Stimulated activated naive B cell treated with anti-CD40 and anti-IgM and Interleukin-4, amounts not matched to agents 10 μg/mL and 1 μg/mL and 100 μg/mL, for 72 hours (primary cell): Measurements from ENCODE around the gene DBI.
A peak's percentile ranks its signal among the peaks of the same experiment; 100 is the strongest.

Experiments
- ATAC-seq, 2 donors: fragments of 150-1000 bp; cut with Tn5 transposase; replicated peaks; 2 replicates each; pipeline ENCODE4 v1.10.0; 2021; ENCODE audit warnings: moderate library complexity in 1 of 2
- DNase-seq: peaks from one replicate; pipeline ENCODE4 v3.0.0; 2021
- H3K27ac Mint-ChIP-seq: one replicate; pipeline ENCODE4 v1.8.0; 2022; ENCODE audit warnings: mild to moderate bottlenecking, mixed read lengths
- H3K27me3 Mint-ChIP-seq, 2 donors: one replicate each; pipeline ENCODE4 v1.8.0; 2022; ENCODE audit warnings: mixed read lengths in 2 of 2
- H3K36me3 Mint-ChIP-seq, 2 donors: one replicate each; pipeline ENCODE4 v1.8.0; 2022; ENCODE audit warnings: mixed read lengths in 2 of 2, mild to moderate bottlenecking in 1 of 2
- H3K4me1 Mint-ChIP-seq, 2 donors: one replicate each; pipeline ENCODE4 v1.8.0; 2022; ENCODE audit warnings: mixed read lengths in 2 of 2, mild to moderate bottlenecking in 1 of 2
- H3K4me3 Mint-ChIP-seq, 2 donors: one replicate each; pipeline ENCODE4 v1.8.0; 2022; ENCODE audit warnings: mild to moderate bottlenecking in 2 of 2, mixed read lengths in 2 of 2, moderate library complexity in 1 of 2
- H3K9me3 Mint-ChIP-seq, 2 donors: one replicate each; pipeline ENCODE4 v1.8.0; 2022; ENCODE audit warnings: mixed read lengths in 2 of 2, mild to moderate bottlenecking in 1 of 2

Gene DBI

GRCh38 chr2:119341684-119342083 lies 25.1 kb upstream of the DBI start:
- Mint-ChIP-seq H3K4me3 (no peak overlapping the region), H3K9me3 (no peaks in the 10 kb centered on the region), H3K27ac (no peak overlapping the region), H3K27me3 (no peaks in the 10 kb centered on the region), H3K36me3 (no peaks in the 10 kb centered on the region), H3K4me1 (peaks cover 16 to 27% of the 10 kb centered on the region in 2 donors)
- DNase-seq (no peak), ATAC-seq (no peak)

GRCh38 chr2:119349289-119349688 lies 17.5 kb upstream of the DBI start:
- no peaks in the 10 kb centered on the region for H3K27me3 Mint-ChIP-seq
- DNase-seq, result no peak
- peaks cover 8 to 9% of the 10 kb centered on the region in 2 donors for H3K4me1 Mint-ChIP-seq
- no peak for ATAC-seq
- no peak overlapping the region for H3K4me3 Mint-ChIP-seq
- H3K27ac Mint-ChIP-seq, result no peak overlapping the region
- H3K36me3 Mint-ChIP-seq, result peaks cover 3 to 14% of the 10 kb centered on the region in 2 donors
- no peaks in the 10 kb centered on the region for H3K9me3 Mint-ChIP-seq

GRCh38 chr2:119350311-119350998 lies 16.3 kb upstream of the DBI start:
- Mint-ChIP-seq H3K4me1 (peaks cover 10 to 11% of the 10 kb centered on the region in 2 donors), H3K27ac (no peak overlapping the region), H3K9me3 (no peaks in the 10 kb centered on the region), H3K36me3 (peaks cover 3 to 19% of the 10 kb centered on the region in 2 donors), H3K4me3 (no peak overlapping the region), H3K27me3 (no peaks in the 10 kb centered on the region)
- DNase-seq (no peak), ATAC-seq (no peak)

- ATAC-seq, result peak; percentile 86 to 91
- Mint-ChIP-seq H3K4me1 (peaks cover 21 to 29% of the 10 kb centered on the region in 2 donors), H3K27ac (peak overlapping the region; percentile 82), H3K9me3 (peaks cover 2 to 4% of the 10 kb centered on the region in 2 donors), H3K4me3 (no peak overlapping the region), H3K36me3 (peaks cover 6 to 23% of the 10 kb centered on the region in 2 donors), H3K27me3 (no peaks in the 10 kb centered on the region)
- DNase-seq, result peak; percentile 49
Measured at GRCh38 chr2:119352357-119352756, 14.4 kb upstream of the DBI start.

GRCh38 chr2:119354860-119355259 lies 11.9 kb upstream of the DBI start:
- H3K4me3 Mint-ChIP-seq, result no peak overlapping the region
- ATAC-seq (no peak), DNase-seq (no peak)
- peaks cover 2 to 23% of the 10 kb centered on the region in 2 donors for H3K36me3 Mint-ChIP-seq
- peaks cover 21 to 38% of the 10 kb centered on the region in 2 donors for H3K4me1 Mint-ChIP-seq
- H3K9me3 Mint-ChIP-seq, result peaks cover 2 to 4% of the 10 kb centered on the region in 2 donors
- H3K27ac Mint-ChIP-seq, result peak overlapping the region; percentile 96
- H3K27me3 Mint-ChIP-seq, result no peaks in the 10 kb centered on the region

- peaks cover 33 to 58% of the 10 kb centered on the region in 2 donors for H3K4me1 Mint-ChIP-seq
- ATAC-seq (no peak), DNase-seq (no peak)
- H3K27me3 Mint-ChIP-seq, result no peaks in the 10 kb centered on the region
- no peak overlapping the region for H3K4me3 Mint-ChIP-seq
- H3K27ac Mint-ChIP-seq, result no peak overlapping the region
- H3K36me3 Mint-ChIP-seq, result peaks cover 12 to 23% of the 10 kb centered on the region in 2 donors
- H3K9me3 Mint-ChIP-seq, result peaks cover 2 to 4% of the 10 kb centered on the region in 2 donors
Measured at GRCh38 chr2:119359774-119360173, 7.0 kb upstream of the DBI start.

GRCh38 chr2:119360423-119360966 lies 6.3 kb upstream of the DBI start:
- DNase-seq (no peak), ATAC-seq (no peak)
- no peak overlapping the region for H3K27ac Mint-ChIP-seq
- H3K9me3 Mint-ChIP-seq, result peaks cover 2 to 4% of the 10 kb centered on the region in 2 donors
- peaks cover 36 to 64% of the 10 kb centered on the region in 2 donors for H3K4me1 Mint-ChIP-seq
- no peaks in the 10 kb centered on the region for H3K27me3 Mint-ChIP-seq
- H3K4me3 Mint-ChIP-seq, result no peak overlapping the region
- H3K36me3 Mint-ChIP-seq, result peaks cover 12 to 25% of the 10 kb centered on the region in 2 donors

GRCh38 chr2:119364798-119365197 lies 2.0 kb upstream of the DBI start:
- Mint-ChIP-seq H3K4me1 (peaks cover 40 to 57% of the 10 kb centered on the region in 2 donors), H3K36me3 (peaks cover 32 to 52% of the 10 kb centered on the region in 2 donors), H3K4me3 (peak overlapping the region; percentile 98 to 99)

GRCh38 chr2:119365436-119365835 lies 1.3 kb upstream of the DBI start:
- Mint-ChIP-seq H3K27ac (peak overlapping the region; percentile 98), H3K4me1 (peaks cover 42 to 57% of the 10 kb centered on the region in 2 donors), H3K36me3 (peaks cover 36 to 57% of the 10 kb centered on the region in 2 donors), H3K27me3 (no peaks in the 10 kb centered on the region), H3K9me3 (no peaks in the 10 kb centered on the region), H3K4me3 (peak overlapping the region; percentile 98 to 99)
- no peak for DNase-seq
- ATAC-seq, result no peak

More at GRCh38 chr2:119364798-119365197, 2.0 kb upstream of the DBI start:
- Mint-ChIP-seq H3K27ac (peak overlapping the region; percentile 98), H3K27me3 (no peaks in the 10 kb centered on the region), H3K9me3 (no peaks in the 10 kb centered on the region)
- ATAC-seq (no peak), DNase-seq (no peak)

GRCh38 chr2:119366161-119366648 lies 572 bp upstream of the DBI start:
- Mint-ChIP-seq H3K36me3 (peaks cover 44 to 63% of the 10 kb centered on the region in 2 donors), H3K4me3 (peak overlapping the region; percentile 98 to 99), H3K27ac (peak overlapping the region; percentile 98), H3K27me3 (no peaks in the 10 kb centered on the region), H3K4me1 (peaks cover 41 to 57% of the 10 kb centered on the region in 2 donors), H3K9me3 (no peaks in the 10 kb centered on the region)
- DNase-seq (no peak), ATAC-seq (peak; percentile 8 to 12)

- H3K27ac Mint-ChIP-seq, result peak overlapping the region; percentile 98
- ATAC-seq (peak; percentile 54 to 61), DNase-seq (peak; percentile 39)
- no peaks in the 10 kb centered on the region for H3K9me3 Mint-ChIP-seq
- H3K4me3 Mint-ChIP-seq, result peak overlapping the region; percentile 98 to 99
- no peaks in the 10 kb centered on the region for H3K27me3 Mint-ChIP-seq
- peaks cover 57 to 76% of the 10 kb centered on the region in 2 donors for H3K36me3 Mint-ChIP-seq
- H3K4me1 Mint-ChIP-seq, result peaks cover 33 to 45% of the 10 kb centered on the region in 2 donors
Measured at GRCh38 chr2:119367472-119368099, 809 bp downstream of the DBI start.

- no peak for DNase-seq
- Mint-ChIP-seq H3K27me3 (no peaks in the 10 kb centered on the region), H3K9me3 (peaks cover 6 to 7% of the 10 kb centered on the region in 2 donors), H3K4me3 (peak overlapping the region in 1 of 2 donors; percentile 25), H3K27ac (no peak overlapping the region), H3K4me1 (peaks cover 27 to 33% of the 10 kb centered on the region in 2 donors), H3K36me3 (peaks cover 69 to 85% of the 10 kb centered on the region in 2 donors)
- no peak for ATAC-seq
Measured at GRCh38 chr2:119369845-119370244, 3.1 kb downstream of the DBI start.

GRCh38 chr2:119371111-119371510 lies 4.3 kb downstream of the DBI start:
- no peak for ATAC-seq
- peaks cover 65 to 81% of the 10 kb centered on the region in 2 donors for H3K36me3 Mint-ChIP-seq
- H3K27me3 Mint-ChIP-seq, result no peaks in the 10 kb centered on the region
- no peak for DNase-seq
- H3K4me3 Mint-ChIP-seq, result no peak overlapping the region
- H3K4me1 Mint-ChIP-seq, result peaks cover 15 to 20% of the 10 kb centered on the region in 2 donors
- H3K27ac Mint-ChIP-seq, result no peak overlapping the region
- H3K9me3 Mint-ChIP-seq, result peaks cover 6 to 7% of the 10 kb centered on the region in 2 donors

GRCh38 chr2:119372778-119373568 lies 6.2 kb downstream of the DBI start:
- no peak overlapping the region for H3K4me3 Mint-ChIP-seq
- no peaks in the 10 kb centered on the region for H3K27me3 Mint-ChIP-seq
- peaks cover 6 to 7% of the 10 kb centered on the region in 2 donors for H3K9me3 Mint-ChIP-seq
- H3K27ac Mint-ChIP-seq, result no peak overlapping the region
- H3K4me1 Mint-ChIP-seq, result peaks cover 12 to 29% of the 10 kb centered on the region in 2 donors
- no peak for DNase-seq
- peaks cover 61 to 68% of the 10 kb centered on the region in 2 donors for H3K36me3 Mint-ChIP-seq
- ATAC-seq, result no peak
